ENCODE results near the gene PSTPIP1. TPM values are rescaled to one million over a fixed set of nuclear protein-coding genes. Genes with fewer than 3 reads are reported as not detected.

Gene PSTPIP1
- polyA plus RNA-seq, 2 of the 4 experiments (the other 2 are of a cell fraction): not detected

GRCh38 chr15:77066971-77067690 is 72.2 kb downstream of the PSTPIP1 start:
- DNase-seq (ENCODE audit: low read depth in 1 of 2, low spot score in 1 of 2) (peak in 1 of 2 experiments; percentile 85), FAIRE-seq (peak; percentile 32), ATAC-seq (peak in 1 of 2 experiments; percentile 58; a peak in 3 of 6 replicates)
- H3K27ac ChIP-seq: 0 out of 6 replicates have a peak overlapping the region, but pooled peaks of 1 of the 2 experiments have one; percentile 10
- no peak overlapping the region for H3K4me3 ChIP-seq
- peaks cover 66% of the 10 kb centered on the region for H3K4me1 ChIP-seq
- WGBS (ENCODE audit: missing lambda C conversion rate): 80% methylated on average over 3 of the region's 3 CpGs
- H3K9me3 ChIP-seq: no peaks in the 10 kb centered on the region
- ChIA-PET CTCF (interaction anchor here (1.5 kb wide), 1 partner anchor 9 kb away, joined by 5 read pairs; no protein-coding TSS in a partner anchor), POLR2A (no interaction called here)
- TF ChIP-seq KDM1A (IDR thresholded peaks at IDR 0.05; ENCODE audit: low read depth): no peak
- 0 out of 2 replicates have a peak, but pooled peaks have one; percentile 17 for TF ChIP-seq FOSB (CRISPR knock-in tag; IDR thresholded peaks at IDR 0.05)
- TF ChIP-seq, protein P1, sequence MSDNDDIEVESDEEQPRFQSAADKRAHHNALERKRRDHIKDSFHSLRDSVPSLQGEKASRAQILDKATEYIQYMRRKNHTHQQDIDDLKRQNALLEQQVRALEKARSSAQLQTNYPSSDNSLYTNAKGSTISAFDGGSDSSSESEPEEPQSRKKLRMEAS (IDR thresholded peaks at IDR 0.05): no peak; the same call in 1 of the 2 replicates
- peak; percentile 29 to 67; a peak in 3 of 4 replicates for TF ChIP-seq CEBPB (IDR thresholded peaks at IDR 0.05)
- TF ChIP-seq PHF8 (IDR thresholded peaks at IDR 0.05; ENCODE audit: borderline replicate concordance, low read depth): no peak
- TF ChIP-seq GATA3 (IDR thresholded peaks at IDR 0.05; ENCODE audit: borderline replicate concordance): peak; percentile 80
- no peak for TF ChIP-seq HDAC2 (IDR thresholded peaks at IDR 0.05)
- TF ChIP-seq EHF (CRISPR knock-in tag; IDR thresholded peaks at IDR 0.05): no peak
- no peak for TF ChIP-seq SREBF2 (IDR thresholded peaks at IDR 0.05)
- TF ChIP-seq BHLHE40 (IDR thresholded peaks at IDR 0.05; ENCODE audit: low read depth, low read length): no peak
- TF ChIP-seq POLR2A (IDR thresholded peaks at IDR 0.05; ENCODE audit: low read length): no peak
- peak in 1 of 2 experiments; percentile 36; a peak in 1 of 5 replicates for TF ChIP-seq JUN (IDR thresholded peaks at IDR 0.05)
- TF ChIP-seq FOSL2 (IDR thresholded peaks at IDR 0.05): no peak
- peak; percentile 84 for TF ChIP-seq FOSL2 (CRISPR knock-in tag; IDR thresholded peaks at IDR 0.05)
- TF ChIP-seq ATOH8 (CRISPR knock-in tag; IDR thresholded peaks at IDR 0.05; ENCODE audit: low read depth): no peak
- peak overlapping the region; percentile 64 for H3K4me2 ChIP-seq

- ChIA-PET POLR2A (no interaction called here), CTCF (interaction anchor here (0.6 to 1.5 kb wide), 2 partner anchors 10 to 1381 kb away, joined by 3 to 5 read pairs; no protein-coding TSS in a partner anchor)
- no peaks in the 10 kb centered on the region for H3K9me3 ChIP-seq
- peak overlapping the region; percentile 64 for H3K4me2 ChIP-seq
- no peak for ATAC-seq
- FAIRE-seq: no peak
- peak overlapping the region; percentile 8 to 60; a peak in 4 of 6 replicates for H3K27ac ChIP-seq
- H3K4me3 ChIP-seq: 0 out of 3 replicates have a peak overlapping the region, but pooled peaks have one; percentile 4
- H3K4me1 ChIP-seq: peaks cover 66% of the 10 kb centered on the region
- no peak for DNase-seq (ENCODE audit: low read depth in 1 of 2, low spot score in 1 of 2)
- TF ChIP-seq, protein P1 (IDR thresholded peaks at IDR 0.05): peak; percentile 58
- TF ChIP-seq E2F6 (IDR thresholded peaks at IDR 0.05; ENCODE audit: borderline replicate concordance, low read depth): no peak
- WGBS (ENCODE audit: missing lambda C conversion rate): 53% methylated on average over 3 of the region's 3 CpGs
These were observed 72.9 kb downstream of the PSTPIP1 start for GRCh38 chr15:77067691-77068367.

DNA sequence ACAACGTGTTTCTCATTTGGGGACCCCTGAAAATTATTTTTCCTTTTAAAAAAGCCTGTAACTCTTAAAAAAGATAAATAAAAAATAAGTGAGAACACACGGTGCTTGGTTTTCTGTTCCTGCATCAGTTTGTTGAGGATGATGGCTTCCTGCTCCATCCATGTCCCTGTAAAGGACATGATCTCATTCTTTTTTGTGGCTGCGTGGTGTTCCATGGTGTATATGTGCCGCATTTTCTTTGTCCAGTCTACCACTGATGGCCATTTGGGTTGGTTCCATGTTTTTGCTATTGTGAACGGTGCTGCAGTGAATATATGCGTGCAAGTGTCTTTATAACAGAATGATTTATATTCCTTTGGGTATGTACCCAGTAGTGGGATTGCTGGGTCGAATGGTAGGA is 73.7 kb downstream of the PSTPIP1 start:
- 94% methylated on average over 7 of the region's 7 CpGs for WGBS (ENCODE audit: missing lambda C conversion rate)
- Histone ChIP-seq H3K27ac (no peak overlapping the region; a peak in 1 of 6 replicates), H3K4me1 (peaks cover 62% of the 10 kb centered on the region), H3K9me3 (no peaks in the 10 kb centered on the region), H3K4me2 (peak overlapping the region; percentile 91; the same call in 2 of the 3 replicates), H3K4me3 (no peak overlapping the region)
- FAIRE-seq (peak; percentile 23), ATAC-seq (no peak), DNase-seq (ENCODE audit: low read depth in 1 of 2, low spot score in 1 of 2) (no peak)
- no peak for TF ChIP-seq JUNB (IDR thresholded peaks at IDR 0.05)
- TF ChIP-seq HOXB5 (CRISPR knock-in tag; IDR thresholded peaks at IDR 0.05): no peak
- no peak for TF ChIP-seq RARB (CRISPR knock-in tag; IDR thresholded peaks at IDR 0.05)
- no peak for TF ChIP-seq TP53 (CRISPR knock-in tag; IDR thresholded peaks at IDR 0.05)
- TF ChIP-seq, protein P2, sequence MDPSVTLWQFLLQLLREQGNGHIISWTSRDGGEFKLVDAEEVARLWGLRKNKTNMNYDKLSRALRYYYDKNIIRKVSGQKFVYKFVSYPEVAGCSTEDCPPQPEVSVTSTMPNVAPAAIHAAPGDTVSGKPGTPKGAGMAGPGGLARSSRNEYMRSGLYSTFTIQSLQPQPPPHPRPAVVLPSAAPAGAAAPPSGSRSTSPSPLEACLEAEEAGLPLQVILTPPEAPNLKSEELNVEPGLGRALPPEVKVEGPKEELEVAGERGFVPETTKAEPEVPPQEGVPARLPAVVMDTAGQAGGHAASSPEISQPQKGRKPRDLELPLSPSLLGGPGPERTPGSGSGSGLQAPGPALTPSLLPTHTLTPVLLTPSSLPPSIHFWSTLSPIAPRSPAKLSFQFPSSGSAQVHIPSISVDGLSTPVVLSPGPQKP (IDR thresholded peaks at IDR 0.05; ENCODE audit: low read depth, low read length): no peak
- ChIA-PET POLR2A (no interaction called here), CTCF (interaction anchor here (1.3 kb wide), 1 partner anchor 475 kb away, joined by 4 read pairs; no protein-coding TSS in a partner anchor)
